Cardiac muscle cell (in vitro differentiated cells and primary cell): ENCODE measurements around the gene ACOT6. TPM values are rescaled to one million over a fixed set of nuclear protein-coding genes. Genes with fewer than 3 reads are reported as not detected.
"Not testable (repeated sequence)": the region's sequence is repeated elsewhere in the genome, so short reads cannot be mapped to it uniquely, and the experiment has no call there.

Source experiments
- DNase-seq, 2 donors: peaks; one replicate each; pipeline versions ENCODE4 v3.0.0 to v3.0.0-alpha.2; 2010 to 2017; ENCODE audit warnings: low read depth in 1 of 2, low spot score in 1 of 2
- H3K27ac ChIP-seq: fragments of 200-600 bp; sonication (generic); 2 replicates; pipeline ENCODE4 v1.5.1; 2016
- H3K27me3 ChIP-seq: fragments of 200-600 bp; sonication (generic); 2 replicates; pipeline ENCODE4 v1.6.0; 2016; ENCODE audit warnings: control low read depth
- H3K36me3 ChIP-seq: fragments of 200-600 bp; sonication (generic); 2 replicates; pipeline ENCODE4 v1.5.1; 2016; ENCODE audit warnings: control low read depth
- H3K4me1 ChIP-seq: fragments of 200-600 bp; sonication (generic); 2 replicates; pipeline ENCODE4 v1.8.1; 2017; ENCODE audit warnings: low read depth, mild to moderate bottlenecking, mixed run types
- H3K4me3 ChIP-seq: fragments of 200-600 bp; sonication (generic); 2 replicates; pipeline ENCODE4 v1.5.1; 2016; ENCODE audit warnings: mild to moderate bottlenecking
- H3K9me3 ChIP-seq: fragments of 200-600 bp; sonication (generic); 2 replicates; pipeline ENCODE4 v1.5.1; 2017; ENCODE audit warnings: low read depth, mild to moderate bottlenecking, control low read depth
- CTCF ChIP-seq: IDR thresholded peaks from 2 replicates; pipeline ENCODE4 v1.5.1; 2012; ENCODE audit warnings: low read depth, mild to moderate bottlenecking, low read length
- polyA plus RNA-seq: library from polyadenylated mRNA; unstranded; fragments of >200 nt; fragmentation: Nextera tagmentation; extraction: Ambion mirVana; gene quantifications from 2 replicates; pipeline ENCODE4 v1.2.1, GENCODE V29; 2016
- total RNA-seq: library from RNA; depleted of rRNA; stranded (reverse); fragments of >200 nt; gene quantifications from 2 replicates; pipeline ENCODE4 v1.2.3, GENCODE V29; 2016

Gene ACOT6
- total and polyA plus RNA-seq, 2 experiments from 2014 or later, result 0.45 to 0.59 TPM

- Histone ChIP-seq H3K36me3 (no peaks in the 10 kb centered on the region), H3K4me1 (peaks cover 7% of the 10 kb centered on the region), H3K27ac (no peak overlapping the region), H3K27me3 (no peaks in the 10 kb centered on the region), H3K9me3 (no peaks in the 10 kb centered on the region), H3K4me3 (no peak overlapping the region)
- DNase-seq, result no peak
- no peak for TF ChIP-seq CTCF
Observed at GRCh38 chr14:73640796-73641365, 28.6 kb downstream of the ACOT6 start.

GRCh38 chr14:73644531-73645247 lies 32.4 kb downstream of the ACOT6 start, which contains the start of gene DNAL1:
Gene DNAL1 (plus strand): TSS chr14:73644986. CDS start chr14:73645040, 54 bp downstream.
- H3K36me3 ChIP-seq, result no peaks in the 10 kb centered on the region

GRCh38 chr14:73645248-73645610 lies 32.9 kb downstream of the ACOT6 start:
- no peaks in the 10 kb centered on the region for H3K36me3 ChIP-seq
- H3K27me3 ChIP-seq, result no peaks in the 10 kb centered on the region
- H3K9me3 ChIP-seq, result no peaks in the 10 kb centered on the region
- peak overlapping the region; percentile 81 for H3K4me3 ChIP-seq
- DNase-seq, result no peak
- TF ChIP-seq CTCF, result no peak
- peaks cover 7% of the 10 kb centered on the region for H3K4me1 ChIP-seq
- H3K27ac ChIP-seq, result no peak overlapping the region

More at GRCh38 chr14:73644531-73645247, 32.4 kb downstream of the ACOT6 start, which contains the start of gene DNAL1:
- peak within 1 kb of the TSS; percentile 57 for H3K27ac ChIP-seq
- peak; percentile 95 for DNase-seq
- peak within 1 kb of the TSS; percentile 81 for H3K4me3 ChIP-seq
- no peaks in the 10 kb centered on the region for H3K9me3 ChIP-seq
- no peaks in the 10 kb centered on the region for H3K27me3 ChIP-seq
- H3K4me1 ChIP-seq, result peaks cover 7% of the 10 kb centered on the region
- no peak for TF ChIP-seq CTCF

- H3K4me1 ChIP-seq, result no peaks in the 10 kb centered on the region
- H3K27me3 ChIP-seq, result no peaks in the 10 kb centered on the region
- no peaks in the 10 kb centered on the region for H3K36me3 ChIP-seq
- no peak overlapping the region for H3K27ac ChIP-seq
- DNase-seq, result no peak
- no peak overlapping the region for H3K4me3 ChIP-seq
- H3K9me3 ChIP-seq, result no peaks in the 10 kb centered on the region
- no peak for TF ChIP-seq CTCF
Observed at GRCh38 chr14:73651005-73651404, 38.7 kb downstream of the ACOT6 start.

GRCh38 chr14:73655851-73656250 lies 43.5 kb downstream of the ACOT6 start:
- no peaks in the 10 kb centered on the region for H3K27me3 ChIP-seq
- H3K4me3 ChIP-seq, result no peak overlapping the region
- no peaks in the 10 kb centered on the region for H3K4me1 ChIP-seq
- H3K9me3 ChIP-seq, result no peaks in the 10 kb centered on the region
- H3K27ac ChIP-seq, result no peak overlapping the region
- peaks cover 3% of the 10 kb centered on the region for H3K36me3 ChIP-seq
- DNase-seq, result no peak
- no peak for TF ChIP-seq CTCF

- H3K4me3 ChIP-seq, DNase-seq, H3K27ac ChIP-seq: not testable (repeated sequence)
Observed at GRCh38 chr14:73659202-73659601, 46.9 kb downstream of the ACOT6 start.

More at GRCh38 chr14:73659202-73659601, 46.9 kb downstream of the ACOT6 start:
- H3K9me3 ChIP-seq, H3K27me3 ChIP-seq, H3K36me3 ChIP-seq: not testable (repeated sequence)
- H3K4me1 ChIP-seq, result peaks cover 10% of the 10 kb centered on the region
